Measurements from ENCODE around the gene IL17RD.

Gene IL17RD

GRCh38 chr3:57077630-57078343, 87.4 kb downstream of the IL17RD start:
- TF ChIP-seq ZNF155 (tag by site-specific recombination; IDR thresholded peaks at IDR 0.05) (no peak), TRIM28 (IDR thresholded peaks at IDR 0.05; ENCODE audit: borderline replicate concordance, low read length) (0 out of 2 replicates have a peak, but pooled peaks have one; percentile 10), ZNF202 (tag by site-specific recombination; IDR thresholded peaks at IDR 0.05; ENCODE audit: borderline replicate concordance) (no peak), ZNF24 (tag by site-specific recombination; IDR thresholded peaks at IDR 0.05) (0 out of 2 replicates have a peak, but pooled peaks have one; percentile 33), ZXDB (tag by site-specific recombination; IDR thresholded peaks at IDR 0.05) (0 out of 2 replicates have a peak, but pooled peaks have one; percentile 9), ZNF580 (tag by site-specific recombination; IDR thresholded peaks at IDR 0.05) (peak; percentile 83), SETDB1 (IDR thresholded peaks at IDR 0.05; ENCODE audit: insufficient read length, low read length) (no peak), ZNF266 (tag by site-specific recombination; IDR thresholded peaks at IDR 0.05; ENCODE audit: low read depth) (no peak), ZNF433 (tag by site-specific recombination; IDR thresholded peaks at IDR 0.05; ENCODE audit: low read depth) (no peak), KLF10 (tag by site-specific recombination; IDR thresholded peaks at IDR 0.05) (no peak), ZSCAN5A (tag by site-specific recombination; IDR thresholded peaks at IDR 0.05) (no peak), ZNF2 (tag by site-specific recombination; IDR thresholded peaks at IDR 0.05) (no peak), KLF17 (tag by site-specific recombination; IDR thresholded peaks at IDR 0.05) (no peak), ZSCAN30 (tag by site-specific recombination; IDR thresholded peaks at IDR 0.05) (0 out of 2 replicates have a peak, but pooled peaks have one; percentile 23), ZNF426 (tag by site-specific recombination; IDR thresholded peaks at IDR 0.05) (no peak), HOXA7 (CRISPR knock-in tag; IDR thresholded peaks at IDR 0.05; ENCODE audit: borderline replicate concordance) (no peak)
- no peaks in the 10 kb centered on the region; the same call in 1 of the 2 replicates for H3K4me1 ChIP-seq (ENCODE audit: control insufficient read depth, insufficient read depth, low read length)
- peaks cover 0 to 6% of the 10 kb centered on the region in 2 experiments; a peak in 1 of 3 replicates for H3K36me3 ChIP-seq (ENCODE audit: control insufficient read depth in 2 of 2, insufficient read depth in 1 of 2, low read length in 2 of 2)
- no peak overlapping the region; the same call in 1 of the 2 replicates for H3K27ac ChIP-seq (ENCODE audit: extremely low read depth, low read depth, low read length)
- peak overlapping the region; percentile 80 for H3K4me3 ChIP-seq (ENCODE audit: low read depth, low read length)
- H3K9me3 ChIP-seq (ENCODE audit: control insufficient read depth, insufficient read depth, low read depth, low read length): no peaks in the 10 kb centered on the region
- ChIA-PET POLR2A (interaction anchor here (0.6 kb wide), 1 partner anchor 81 kb away, joined by 3 read pairs; no protein-coding TSS in a partner anchor), CTCF (interaction anchor here (0.9 to 1.3 kb wide), 5 partner anchors 10 to 58 kb away, joined by 3 to 4 read pairs (median 3); no protein-coding TSS in a partner anchor)

DNA sequence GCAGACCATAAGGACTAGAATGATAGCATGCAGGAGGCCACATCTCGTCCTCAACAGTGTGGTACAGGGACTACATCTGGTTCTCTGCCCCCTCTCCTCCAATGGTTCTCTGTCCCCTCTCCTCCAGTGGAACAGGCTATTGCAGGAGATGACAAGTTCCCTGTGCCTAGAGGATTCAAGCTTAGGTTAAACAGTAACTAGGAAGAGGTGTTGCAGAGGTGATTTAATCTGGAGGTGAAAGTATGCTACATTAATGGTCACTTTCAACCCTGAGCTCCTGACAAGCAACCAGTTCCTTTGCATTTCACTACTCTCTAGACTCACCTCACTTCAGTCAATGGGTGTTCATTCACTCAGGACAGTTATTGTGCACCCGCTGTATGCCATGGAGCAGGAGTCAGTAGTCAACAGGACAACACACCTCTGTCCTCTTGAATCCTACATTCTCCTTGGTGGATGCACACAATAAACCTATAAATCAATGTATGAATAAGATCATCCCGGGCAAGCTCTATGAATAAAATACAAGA, 88.7 kb downstream of the IL17RD start:
- CTCF ChIA-PET: interaction anchor here (1.4 kb wide), 1 partner anchor 81 kb away, joined by 8 read pairs; no protein-coding TSS in a partner anchor
- H3K4me1 ChIP-seq (ENCODE audit: control insufficient read depth, insufficient read depth, low read length): no peaks in the 10 kb centered on the region; the same call in 1 of the 2 replicates
- H3K4me3 ChIP-seq (ENCODE audit: low read depth, low read length): no peak overlapping the region
- peaks cover 0 to 6% of the 10 kb centered on the region in 2 experiments; a peak in 1 of 3 replicates for H3K36me3 ChIP-seq (ENCODE audit: control insufficient read depth in 2 of 2, insufficient read depth in 1 of 2, low read length in 2 of 2)
- POLR2A ChIA-PET: no interaction called here
- H3K9me3 ChIP-seq (ENCODE audit: control insufficient read depth, insufficient read depth, low read depth, low read length): no peaks in the 10 kb centered on the region
- no peak overlapping the region for H3K27ac ChIP-seq (ENCODE audit: extremely low read depth, low read depth, low read length)
- no peak for TF ChIP-seq ZNF501 (tag by site-specific recombination; IDR thresholded peaks at IDR 0.05)
- TF ChIP-seq, protein P1, sequence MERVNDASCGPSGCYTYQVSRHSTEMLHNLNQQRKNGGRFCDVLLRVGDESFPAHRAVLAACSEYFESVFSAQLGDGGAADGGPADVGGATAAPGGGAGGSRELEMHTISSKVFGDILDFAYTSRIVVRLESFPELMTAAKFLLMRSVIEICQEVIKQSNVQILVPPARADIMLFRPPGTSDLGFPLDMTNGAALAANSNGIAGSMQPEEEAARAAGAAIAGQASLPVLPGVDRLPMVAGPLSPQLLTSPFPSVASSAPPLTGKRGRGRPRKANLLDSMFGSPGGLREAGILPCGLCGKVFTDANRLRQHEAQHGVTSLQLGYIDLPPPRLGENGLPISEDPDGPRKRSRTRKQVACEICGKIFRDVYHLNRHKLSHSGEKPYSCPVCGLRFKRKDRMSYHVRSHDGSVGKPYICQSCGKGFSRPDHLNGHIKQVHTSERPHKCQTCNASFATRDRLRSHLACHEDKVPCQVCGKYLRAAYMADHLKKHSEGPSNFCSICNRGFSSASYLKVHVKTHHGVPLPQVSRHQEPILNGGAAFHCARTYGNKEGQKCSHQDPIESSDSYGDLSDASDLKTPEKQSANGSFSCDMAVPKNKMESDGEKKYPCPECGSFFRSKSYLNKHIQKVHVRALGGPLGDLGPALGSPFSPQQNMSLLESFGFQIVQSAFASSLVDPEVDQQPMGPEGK (tag by site-specific recombination; IDR thresholded peaks at IDR 0.05): no peak
- TF ChIP-seq ZNF174 (tag by site-specific recombination; IDR thresholded peaks at IDR 0.05): no peak
- TF ChIP-seq YY1 (tag by site-specific recombination; IDR thresholded peaks at IDR 0.05): no peak
- TF ChIP-seq ZFHX2 (tag by site-specific recombination; conservative IDR thresholded peaks at IDR 0.05): no peak
- TF ChIP-seq ZNF239 (tag by site-specific recombination; IDR thresholded peaks at IDR 0.05): no peak
- TF ChIP-seq ZNF843 (tag by site-specific recombination; IDR thresholded peaks at IDR 0.05): no peak
- TF ChIP-seq ZNF621 (tag by site-specific recombination; IDR thresholded peaks at IDR 0.05): no peak
- no peak for TF ChIP-seq ZNF670 (tag by site-specific recombination; IDR thresholded peaks at IDR 0.05; ENCODE audit: low read depth)
- TF ChIP-seq GLIS1 (tag by site-specific recombination; IDR thresholded peaks at IDR 0.05): no peak
- TF ChIP-seq ZNF596 (tag by site-specific recombination; IDR thresholded peaks at IDR 0.05): no peak
- no peak for TF ChIP-seq SCRT1 (tag by site-specific recombination; IDR thresholded peaks at IDR 0.05; ENCODE audit: borderline replicate concordance)
- TF ChIP-seq ZNF138 (tag by site-specific recombination; IDR thresholded peaks at IDR 0.05; ENCODE audit: borderline replicate concordance): no peak
- TF ChIP-seq ZNF48 (tag by site-specific recombination; IDR thresholded peaks at IDR 0.05): no peak
- no peak for TF ChIP-seq ZNF341 (tag by site-specific recombination; IDR thresholded peaks at IDR 0.05; ENCODE audit: low read depth)
